OCI-LY7 (cell line): ENCODE measurements around the gene ZBTB9. TPM values are rescaled to one million over a fixed set of nuclear protein-coding genes. Genes with fewer than 3 reads are reported as not detected.

Source experiments
- BruUV-seq: library from RNA; stranded (reverse); fragments of 400-500 nt; replicated peaks from 2 replicates; lab custom pipeline; 2021; lab: Mats Ljungman, UMichigan
- CTCF ChIA-PET: fragments of 300-600 bp; sonication (Branson Sonifier 250); formaldehyde crosslinking; loops from one replicate; lab custom pipeline; 2022; ENCODE audit warnings: antibody characterized with exemption; ENCODE audit not compliant: unreplicated experiment; lab: Charles Lee
- POLR2A ChIA-PET: fragments of 300-600 bp; sonication (Branson Sonifier 250); formaldehyde crosslinking; loops from one replicate; lab custom pipeline; 2022; ENCODE audit warnings: antibody characterized with exemption; lab: Charles Lee
- DNase-seq: peaks from one replicate; pipeline ENCODE4 v3.0.0-alpha.2; 2015; ENCODE audit warnings: low spot score
- H2AFZ ChIP-seq: fragments of 200-600 bp; sonication (generic), shearing (Covaris generic); 2 replicates; pipeline ENCODE4 v1.6.1; 2014; ENCODE audit warnings: mild to moderate bottlenecking, antibody characterized with exemption, low read length, moderate library complexity
- H3K27ac ChIP-seq: fragments of 200-600 bp; sonication (generic); 2 replicates; pipeline ENCODE4 v1.5.1; 2014; ENCODE audit warnings: mixed run types, low read depth, mild to moderate bottlenecking, moderate library complexity, low read length, inconsistent platforms; ENCODE audit not compliant: poor library complexity, severe bottlenecking
- H3K36me3 ChIP-seq: fragments of 200-600 bp; sonication (generic); 2 replicates; pipeline ENCODE4 v1.6.1; 2014; ENCODE audit warnings: mild to moderate bottlenecking, antibody characterized with exemption, low read length, moderate library complexity, mixed read lengths; ENCODE audit not compliant: insufficient read depth
- H3K4me1 ChIP-seq: fragments of 200-600 bp; sonication (generic); 2 replicates; pipeline ENCODE4 v1.5.1; 2014; ENCODE audit warnings: mild to moderate bottlenecking, low read length; ENCODE audit not compliant: insufficient read depth, poor library complexity, severe bottlenecking
- H3K4me2 ChIP-seq: fragments of 200-600 bp; sonication (generic); 2 replicates; pipeline ENCODE4 v1.6.1; 2014; ENCODE audit warnings: mild to moderate bottlenecking, low read length
- H3K4me3 ChIP-seq: fragments of 200-600 bp; sonication (generic); 2 replicates; pipeline ENCODE4 v1.5.1; 2014; ENCODE audit warnings: mild to moderate bottlenecking, low read depth, low read length; ENCODE audit not compliant: poor library complexity, severe bottlenecking
- H3K79me2 ChIP-seq: fragments of 200-600 bp; sonication (generic); 2 replicates; pipeline ENCODE4 v1.6.1; 2016; ENCODE audit warnings: low read depth, mild to moderate bottlenecking, low read length, moderate library complexity, mixed read lengths; ENCODE audit not compliant: insufficient read depth
- H3K9me2 ChIP-seq: fragments of 200-600 bp; sonication (generic); 2 replicates; pipeline ENCODE4 v1.6.1; 2016; ENCODE audit warnings: mild to moderate bottlenecking, low read length, mixed read lengths; ENCODE audit not compliant: insufficient read depth
- H3K9me3 ChIP-seq: fragments of 200-600 bp; sonication (generic); 2 replicates; pipeline ENCODE4 v1.6.1; 2014; ENCODE audit warnings: mild to moderate bottlenecking, mixed run types, low read length, mixed read lengths
- H4K20me1 ChIP-seq: fragments of 200-600 bp; sonication (generic); 2 replicates; pipeline ENCODE4 v1.6.1; 2014; ENCODE audit warnings: mild to moderate bottlenecking, antibody characterized with exemption, low read length, moderate library complexity, mixed read lengths; ENCODE audit not compliant: insufficient read depth
- EZH2phosphoT487 ChIP-seq: fragments of 200-600 bp; sonication (generic); IDR thresholded peaks from 2 replicates; pipeline ENCODE4 v1.6.1; 2018; ENCODE audit warnings: low read depth, borderline replicate concordance, mild to moderate bottlenecking, mixed run types, antibody characterized with exemption, low read length, moderate library complexity, mixed read lengths
- intact Hi-C: fragments of 100-400 bp; cut with micrococcal nuclease; formaldehyde crosslinking; loops from one replicate; pipeline ENCODE4 v1.10.0; 2022; ENCODE audit not compliant: unreplicated experiment
- microRNA-seq: library from miRNA; unstranded; fragments of <30 nt; microRNA quantifications from one replicate; pipeline ENCODE4 v1.2.0, GENCODE V29; 2022; ENCODE audit warnings: borderline replicate concordance
- small RNA-seq: library from RNA; depleted of rRNA; stranded (forward); fragments of <200 nt; gene quantifications from one replicate; pipeline ENCODE3, GENCODE V24; 2014
- total RNA-seq, 2 experiments: library from RNA; depleted of rRNA in 1 of 2; stranded (reverse); fragments of >200 nt in 1 of 2; shearing (Covaris generic) in 1 of 2; gene quantifications; 2 replicates each; pipeline ENCODE4 v1.2.3, GENCODE V29; 2014 to 2022
- TF ChIP-seq, protein P1 (sequence below): fragments of 200-600 bp; sonication (generic); conservative IDR thresholded peaks from 2 replicates; pipeline ENCODE4 v1.5.1; 2014; ENCODE audit warnings: mild to moderate bottlenecking, antibody characterized with exemption, low read length, moderate library complexity, mixed read lengths

Gene ZBTB9
- total RNA-seq, 2 experiments from 2014 or later: 6.8 to 7.7 TPM

DNA sequence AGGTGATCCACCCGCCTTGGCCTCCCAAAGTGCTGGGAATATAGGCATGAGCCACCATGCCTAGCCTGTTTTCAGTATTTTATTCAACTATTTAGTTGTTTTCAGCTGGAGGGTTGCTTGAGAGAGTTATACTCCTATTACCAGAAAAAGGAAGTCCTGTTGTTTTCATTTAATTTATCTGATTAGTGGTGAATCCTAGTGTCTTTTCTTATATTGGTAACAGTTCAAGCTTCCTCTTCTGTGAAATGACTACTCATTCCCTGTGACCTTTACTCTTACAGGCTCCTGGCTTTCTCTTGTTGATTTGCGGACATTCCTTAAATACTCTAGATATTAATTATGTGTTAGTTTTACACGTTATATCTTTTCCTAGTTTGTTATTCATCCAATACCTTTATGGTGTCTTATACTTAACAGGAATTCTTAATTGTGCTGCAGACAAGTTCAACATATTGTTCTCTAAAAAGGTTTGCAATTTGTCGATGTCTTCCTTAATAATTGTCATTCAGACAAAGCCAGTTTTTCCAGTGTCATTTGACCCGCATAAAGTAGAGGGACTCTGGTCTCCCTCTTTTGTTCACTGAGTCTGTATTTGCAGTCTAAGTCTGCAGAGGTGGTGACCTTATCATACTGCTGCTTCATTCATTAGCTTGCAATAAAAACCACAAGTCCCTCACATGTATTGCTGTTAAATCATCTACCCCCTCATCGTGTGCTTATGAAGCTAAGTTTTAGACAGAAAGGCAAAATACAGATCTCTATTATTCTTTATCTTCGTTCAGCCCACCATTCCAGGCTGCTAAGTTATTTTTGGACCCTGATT is 51.4 kb downstream of the ZBTB9 start:
- H3K27ac ChIP-seq: no peak overlapping the region
- H2AFZ ChIP-seq: no peak overlapping the region
- H3K79me2 ChIP-seq: no peaks in the 10 kb centered on the region
- TF ChIP-seq, protein P1, sequence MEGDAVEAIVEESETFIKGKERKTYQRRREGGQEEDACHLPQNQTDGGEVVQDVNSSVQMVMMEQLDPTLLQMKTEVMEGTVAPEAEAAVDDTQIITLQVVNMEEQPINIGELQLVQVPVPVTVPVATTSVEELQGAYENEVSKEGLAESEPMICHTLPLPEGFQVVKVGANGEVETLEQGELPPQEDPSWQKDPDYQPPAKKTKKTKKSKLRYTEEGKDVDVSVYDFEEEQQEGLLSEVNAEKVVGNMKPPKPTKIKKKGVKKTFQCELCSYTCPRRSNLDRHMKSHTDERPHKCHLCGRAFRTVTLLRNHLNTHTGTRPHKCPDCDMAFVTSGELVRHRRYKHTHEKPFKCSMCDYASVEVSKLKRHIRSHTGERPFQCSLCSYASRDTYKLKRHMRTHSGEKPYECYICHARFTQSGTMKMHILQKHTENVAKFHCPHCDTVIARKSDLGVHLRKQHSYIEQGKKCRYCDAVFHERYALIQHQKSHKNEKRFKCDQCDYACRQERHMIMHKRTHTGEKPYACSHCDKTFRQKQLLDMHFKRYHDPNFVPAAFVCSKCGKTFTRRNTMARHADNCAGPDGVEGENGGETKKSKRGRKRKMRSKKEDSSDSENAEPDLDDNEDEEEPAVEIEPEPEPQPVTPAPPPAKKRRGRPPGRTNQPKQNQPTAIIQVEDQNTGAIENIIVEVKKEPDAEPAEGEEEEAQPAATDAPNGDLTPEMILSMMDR: no peak
- no peak for TF ChIP-seq EZH2phosphoT487
- no peak overlapping the region for H3K4me3 ChIP-seq
- H4K20me1 ChIP-seq: no peaks in the 10 kb centered on the region
- H3K9me2 ChIP-seq: no peaks in the 10 kb centered on the region
- no peak for DNase-seq
- H3K4me1 ChIP-seq: no peaks in the 10 kb centered on the region
- POLR2A ChIA-PET: no interaction called here
- no TSS peak for BruUV-seq
- no peaks in the 10 kb centered on the region for H3K9me3 ChIP-seq
- no peak overlapping the region for H3K4me2 ChIP-seq
- intact Hi-C loops: no loop called here
- no peaks in the 10 kb centered on the region for H3K36me3 ChIP-seq
- CTCF ChIA-PET: no interaction called here

Small RNA genes lying within 50 kb of the gene (microRNA-seq; reads per million reads assigned to microRNA genes)
- gene MIR5004: 4.5 reads per million

Small RNA genes lying within 50 kb of the gene (small RNA-seq; reads per million reads assigned to genes)
- not detected for gene ZBTB9

Other genes with a start within 250 kb of the ZBTB9 start
- gene HSD17B8, start 249.9 kb upstream of the ZBTB9 start, total RNA-seq (2014; rRNA removed; shearing (Covaris generic)): 11.6 and 21.4 TPM in 2 replicates
- gene HSD17B8, start 249.9 kb upstream of the ZBTB9 start, total RNA-seq (2022): 18.8 and 23.5 TPM in 2 replicates
- 25.0 and 31.8 TPM in 2 replicates for gene RING1, start 246.1 kb upstream of the ZBTB9 start, total RNA-seq (2014; rRNA removed; shearing (Covaris generic))
- 40.0 and 42.7 TPM in 2 replicates for gene RING1, start 246.1 kb upstream of the ZBTB9 start, total RNA-seq (2022)
- gene VPS52, start 182.7 kb upstream of the ZBTB9 start, total RNA-seq (2014; rRNA removed; shearing (Covaris generic)): 50.4 and 53.5 TPM in 2 replicates
- gene VPS52, start 182.7 kb upstream of the ZBTB9 start, total RNA-seq (2022): 73.5 and 80.3 TPM in 2 replicates
- 7,191 and 8,620 TPM in 2 replicates for gene RPS18, start 182.5 kb upstream of the ZBTB9 start, total RNA-seq (2014; rRNA removed; shearing (Covaris generic))
- gene RPS18, start 182.5 kb upstream of the ZBTB9 start, total RNA-seq (2022): 4,034 and 4,317 TPM in 2 replicates
- 13.1 and 14.2 TPM in 2 replicates for gene B3GALT4, start 177.5 kb upstream of the ZBTB9 start, total RNA-seq (2014; rRNA removed; shearing (Covaris generic))
- 14.1 and 17.3 TPM in 2 replicates for gene B3GALT4, start 177.5 kb upstream of the ZBTB9 start, total RNA-seq (2022)
- 127 and 129 TPM in 2 replicates for gene WDR46, start 165.3 kb upstream of the ZBTB9 start, total RNA-seq (2014; rRNA removed; shearing (Covaris generic))
- 71.4 and 83.3 TPM in 2 replicates for gene WDR46, start 165.3 kb upstream of the ZBTB9 start, total RNA-seq (2022)
- 72.5 and 112 TPM in 2 replicates for gene PFDN6, start 165.0 kb upstream of the ZBTB9 start, total RNA-seq (2014; rRNA removed; shearing (Covaris generic))
- 65.4 and 90.6 TPM in 2 replicates for gene PFDN6, start 165.0 kb upstream of the ZBTB9 start, total RNA-seq (2022)
- gene RGL2, start 155.6 kb upstream of the ZBTB9 start, total RNA-seq (2014; rRNA removed; shearing (Covaris generic)): 27.2 and 27.3 TPM in 2 replicates
- gene RGL2, start 155.6 kb upstream of the ZBTB9 start, total RNA-seq (2022): 67.1 and 67.6 TPM in 2 replicates
- 73.6 and 106 TPM in 2 replicates for gene TAPBP, start 140.5 kb upstream of the ZBTB9 start, total RNA-seq (2014; rRNA removed; shearing (Covaris generic))
- 148 and 150 TPM in 2 replicates for gene TAPBP, start 140.5 kb upstream of the ZBTB9 start, total RNA-seq (2022)
- gene ZBTB22, start 136.8 kb upstream of the ZBTB9 start, total RNA-seq (2014; rRNA removed; shearing (Covaris generic)): 17.4 and 21.6 TPM in 2 replicates
- gene ZBTB22, start 136.8 kb upstream of the ZBTB9 start, total RNA-seq (2022): 14.1 and 18.5 TPM in 2 replicates
- 77.5 and 79.2 TPM in 2 replicates for gene DAXX, start 131.6 kb upstream of the ZBTB9 start, total RNA-seq (2014; rRNA removed; shearing (Covaris generic))
- 93.3 and 97.8 TPM in 2 replicates for gene DAXX, start 131.6 kb upstream of the ZBTB9 start, total RNA-seq (2022)
- gene KIFC1, start 62.8 kb upstream of the ZBTB9 start, total RNA-seq (2014; rRNA removed; shearing (Covaris generic)): 133 and 138 TPM in 2 replicates
- 167 and 176 TPM in 2 replicates for gene KIFC1, start 62.8 kb upstream of the ZBTB9 start, total RNA-seq (2022)
- gene PHF1, start 43.6 kb upstream of the ZBTB9 start, total RNA-seq (2014; rRNA removed; shearing (Covaris generic)): 19.9 and 21.4 TPM in 2 replicates
- 30.2 and 35.0 TPM in 2 replicates for gene PHF1, start 43.6 kb upstream of the ZBTB9 start, total RNA-seq (2022)
- gene CUTA, start 36.5 kb upstream of the ZBTB9 start, total RNA-seq (2014; rRNA removed; shearing (Covaris generic)): 147 and 164 TPM in 2 replicates
- 165 and 175 TPM in 2 replicates for gene CUTA, start 36.5 kb upstream of the ZBTB9 start, total RNA-seq (2022)
- 5.4 and 5.6 TPM in 2 replicates for gene SYNGAP1, start 34.5 kb upstream of the ZBTB9 start, total RNA-seq (2014; rRNA removed; shearing (Covaris generic))
- 30.7 and 32.3 TPM in 2 replicates for gene SYNGAP1, start 34.5 kb upstream of the ZBTB9 start, total RNA-seq (2022)
- 10.6 and 13.9 TPM in 2 replicates for gene BAK1, start 125.7 kb downstream of the ZBTB9 start, total RNA-seq (2014; rRNA removed; shearing (Covaris generic))
- gene BAK1, start 125.7 kb downstream of the ZBTB9 start, total RNA-seq (2022): 29.9 and 33.8 TPM in 2 replicates
- gene ITPR3, start 166.7 kb downstream of the ZBTB9 start, total RNA-seq (2014; rRNA removed; shearing (Covaris generic)): 47.8 and 56.6 TPM in 2 replicates
- gene ITPR3, start 166.7 kb downstream of the ZBTB9 start, total RNA-seq (2022): 83.5 and 88.6 TPM in 2 replicates